HepG2 (cell line): ENCODE measurements around the gene SMIM43. TPM values are rescaled to one million over a fixed set of nuclear protein-coding genes. Genes with fewer than 3 reads are reported as not detected.
A peak's percentile ranks its signal among the peaks of the same experiment; 100 is the strongest.

Source experiments
- ATF3 ChIP-seq: sonication (generic); formaldehyde crosslinking; IDR thresholded peaks from 2 replicates; pipeline ENCODE4 v1.4.0; 2020; ENCODE audit warnings: missing genetic modification reagents
- CBX2 ChIP-seq, 2 experiments: fragments of 200-600 bp in 1 of 2; sonication (generic); formaldehyde crosslinking in 1 of 2; IDR thresholded peaks; 2 replicates each; pipeline versions ENCODE4 v1.7.0 to v1.8.1; 2018 to 2022; ENCODE audit warnings: low read depth in 2 of 2, low read length in 1 of 2, mild to moderate bottlenecking in 1 of 2, missing genetic modification reagents in 1 of 2
- CREBL2 ChIP-seq: sonication (generic); formaldehyde crosslinking; IDR thresholded peaks from 2 replicates; pipeline ENCODE4 v1.8.1; 2023; ENCODE audit warnings: missing genetic modification reagents, mild to moderate bottlenecking, borderline replicate concordance
- KDM3A ChIP-seq: IDR thresholded peaks from 2 replicates; pipeline ENCODE4 v1.6.1; 2018; ENCODE audit warnings: low read depth, missing compliant biosample characterization
- PATZ1 ChIP-seq: sonication (generic); formaldehyde crosslinking; IDR thresholded peaks from 2 replicates; pipeline ENCODE4 v1.4.0; 2020; ENCODE audit warnings: missing genetic modification reagents
- TCF7L2 ChIP-seq: IDR thresholded peaks from 2 replicates; pipeline ENCODE4 v1.6.1; 2011; ENCODE audit warnings: mild to moderate bottlenecking, low read depth, low read length, moderate library complexity
- ZNF282 ChIP-seq: fragments of 450-650 bp; IDR thresholded peaks from 2 replicates; pipeline ENCODE4 v1.6.1; 2018; ENCODE audit not compliant: partially characterized antibody
- ZNF816 ChIP-seq: sonication (generic); formaldehyde crosslinking; IDR thresholded peaks from 2 replicates; pipeline ENCODE4 v1.8.0; 2022; ENCODE audit warnings: missing genetic modification reagents, mild to moderate bottlenecking, borderline replicate concordance
- polyA plus RNA-seq, 8 experiments: library from polyadenylated mRNA; depleted of rRNA in 3 of 8; stranded (reverse) in 7 of 8; unstranded in 1 of 8; fragments of >200 nt; fragmentation: Illumina TruSeq in 4 of 8; extraction: Trizol in 4 of 8; gene quantifications; 2 replicates each; pipeline versions ENCODE4 v1.2.1 to v1.2.3, GENCODE V29; 2011 to 2016; ENCODE audit warnings: low read depth in 4 of 8, missing spikeins in 1 of 8, mixed read lengths in 1 of 8; ENCODE audit not compliant: insufficient read depth in 1 of 8
- total RNA-seq, 5 experiments: library from RNA; depleted of rRNA; stranded (reverse); fragments of >200 nt; fragmentation: Illumina TruSeq; extraction: Trizol; gene quantifications; 2 replicates each; pipeline ENCODE4 v1.2.3, GENCODE V29; 2016; ENCODE audit warnings: low read depth in 1 of 5
- TF ChIP-seq, protein P1 (sequence below): sonication (generic); formaldehyde crosslinking; IDR thresholded peaks from 2 replicates; pipeline ENCODE4 v1.4.0; 2020; ENCODE audit warnings: mild to moderate bottlenecking, missing genetic modification reagents
- TF ChIP-seq, protein P2 (sequence below): sonication (generic); formaldehyde crosslinking; IDR thresholded peaks from 2 replicates; pipeline ENCODE4 v1.8.1; 2023; ENCODE audit warnings: missing genetic modification reagents, inconsistent platforms, borderline replicate concordance

Gene SMIM43
- total and polyA plus RNA-seq, 2 of the 13 experiments (the other 11 are each of a cell fraction or from before 2014, with no cell fraction given) = not detected

GRCh38 chr4:121800961-121801714 is 36.2 kb upstream of the SMIM43 start, which contains the start of gene EXOSC9 (continued):
- TF ChIP-seq, protein P1, sequence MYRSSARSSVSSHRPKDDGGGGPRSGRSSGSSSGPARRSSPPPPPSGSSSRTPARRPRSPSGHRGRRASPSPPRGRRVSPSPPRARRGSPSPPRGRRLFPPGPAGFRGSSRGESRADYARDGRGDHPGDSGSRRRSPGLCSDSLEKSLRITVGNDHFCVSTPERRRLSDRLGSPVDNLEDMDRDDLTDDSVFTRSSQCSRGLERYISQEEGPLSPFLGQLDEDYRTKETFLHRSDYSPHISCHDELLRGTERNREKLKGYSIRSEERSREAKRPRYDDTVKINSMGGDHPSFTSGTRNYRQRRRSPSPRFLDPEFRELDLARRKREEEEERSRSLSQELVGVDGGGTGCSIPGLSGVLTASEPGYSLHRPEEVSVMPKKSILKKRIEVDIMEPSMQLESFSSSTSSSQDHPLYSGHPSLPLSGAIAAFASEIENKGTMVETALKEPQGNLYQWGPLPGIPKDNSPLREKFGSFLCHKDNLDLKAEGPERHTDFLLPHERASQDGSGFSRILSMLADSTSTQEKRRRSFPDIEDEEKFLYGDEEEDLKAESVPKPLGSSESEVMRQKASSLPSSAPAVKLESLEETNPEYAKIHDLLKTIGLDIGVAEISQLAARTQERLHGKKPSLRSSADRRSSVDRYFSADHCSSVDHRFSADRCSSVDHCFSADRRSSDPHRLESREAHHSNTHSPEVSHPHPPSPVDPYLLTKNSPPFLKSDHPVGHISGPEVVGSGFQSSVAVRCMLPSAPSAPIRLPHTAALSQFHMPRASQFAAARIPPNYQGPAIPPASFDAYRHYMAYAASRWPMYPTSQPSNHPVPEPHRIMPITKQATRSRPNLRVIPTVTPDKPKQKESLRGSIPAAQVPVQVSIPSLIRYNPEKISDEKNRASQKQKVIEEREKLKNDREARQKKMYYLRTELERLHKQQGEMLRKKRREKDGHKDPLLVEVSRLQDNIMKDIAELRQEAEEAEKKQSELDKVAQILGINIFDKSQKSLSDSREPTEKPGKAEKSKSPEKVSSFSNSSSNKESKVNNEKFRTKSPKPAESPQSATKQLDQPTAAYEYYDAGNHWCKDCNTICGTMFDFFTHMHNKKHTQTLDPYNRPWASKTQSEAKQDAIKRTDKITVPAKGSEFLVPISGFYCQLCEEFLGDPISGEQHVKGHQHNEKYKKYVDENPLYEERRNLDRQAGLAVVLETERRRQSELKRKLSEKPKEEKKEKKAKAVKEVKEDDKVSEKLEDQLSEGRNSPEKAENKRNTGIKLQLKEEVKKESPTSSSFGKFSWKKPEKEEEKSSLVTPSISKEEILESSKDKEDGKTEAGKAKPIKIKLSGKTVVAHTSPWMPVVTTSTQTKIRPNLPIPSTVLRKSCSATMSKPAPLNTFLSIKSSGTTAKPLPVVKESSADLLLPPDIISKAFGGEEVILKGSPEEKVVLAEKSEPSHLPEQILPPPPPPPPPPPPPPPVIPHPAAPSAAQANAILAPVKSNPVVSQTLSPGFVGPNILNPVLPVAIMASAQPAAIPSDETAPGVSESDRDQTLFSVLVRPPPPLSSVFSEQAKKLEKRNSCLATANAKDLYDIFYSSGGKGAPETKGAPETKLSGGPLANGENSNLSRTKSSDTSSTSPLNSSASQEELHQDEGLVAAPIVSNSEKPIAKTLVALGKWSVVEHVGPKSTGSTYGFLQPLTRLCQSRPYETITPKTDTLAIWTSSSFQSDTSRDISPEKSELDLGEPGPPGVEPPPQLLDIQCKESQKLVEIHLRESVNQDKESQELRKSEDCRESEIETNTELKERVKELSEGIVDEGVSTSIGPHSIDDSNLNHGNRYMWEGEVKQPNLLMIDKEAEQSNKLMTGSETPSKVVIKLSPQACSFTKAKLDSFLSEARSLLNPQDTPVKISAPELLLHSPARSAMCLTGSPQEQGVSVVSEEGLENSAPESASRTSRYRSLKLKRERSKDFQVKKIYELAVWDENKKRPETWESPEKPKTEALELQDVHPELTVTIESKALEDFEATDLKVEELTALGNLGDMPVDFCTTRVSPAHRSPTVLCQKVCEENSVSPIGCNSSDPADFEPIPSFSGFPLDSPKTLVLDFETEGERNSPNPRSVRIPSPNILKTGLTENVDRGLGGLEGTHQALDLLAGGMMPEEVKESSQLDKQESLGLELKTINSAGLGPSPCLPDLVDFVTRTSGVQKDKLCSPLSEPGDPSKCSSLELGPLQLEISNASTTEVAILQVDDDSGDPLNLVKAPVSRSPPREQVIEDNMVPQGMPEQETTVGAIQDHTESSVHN (CRISPR knock-in tag) = 0 out of 2 replicates have a peak, but pooled peaks have one; percentile 79
- TF ChIP-seq PATZ1 (CRISPR knock-in tag) (no peak), CBX2 (IDR thresholded peaks at IDR 0.05; ENCODE audit: low read depth, low read length) (no peak), CBX2 (CRISPR knock-in tag; IDR thresholded peaks at IDR 0.05; ENCODE audit: low read depth) (no peak), TCF7L2 (no peak), CREBL2 (CRISPR knock-in tag) (0 out of 2 replicates have a peak, but pooled peaks have one; percentile 51), ZNF816 (no peak; the same call in 1 of the 2 replicates), KDM3A (CRISPR knock-in tag) (0 out of 2 replicates have a peak, but pooled peaks have one; percentile 54), ATF3 (CRISPR knock-in tag) (peak; percentile 83), ZNF282 (no peak)
- TF ChIP-seq, protein P2, sequence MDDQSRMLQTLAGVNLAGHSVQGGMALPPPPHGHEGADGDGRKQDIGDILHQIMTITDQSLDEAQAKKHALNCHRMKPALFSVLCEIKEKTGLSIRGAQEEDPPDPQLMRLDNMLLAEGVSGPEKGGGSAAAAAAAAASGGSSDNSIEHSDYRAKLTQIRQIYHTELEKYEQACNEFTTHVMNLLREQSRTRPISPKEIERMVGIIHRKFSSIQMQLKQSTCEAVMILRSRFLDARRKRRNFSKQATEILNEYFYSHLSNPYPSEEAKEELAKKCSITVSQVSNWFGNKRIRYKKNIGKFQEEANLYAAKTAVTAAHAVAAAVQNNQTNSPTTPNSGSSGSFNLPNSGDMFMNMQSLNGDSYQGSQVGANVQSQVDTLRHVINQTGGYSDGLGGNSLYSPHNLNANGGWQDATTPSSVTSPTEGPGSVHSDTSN (CRISPR knock-in tag) = no peak
